GM18873 (cell line): ENCODE data around the gene ADAMTS2.
"Not testable (repeated sequence)": the region's sequence is repeated elsewhere in the genome, so short reads cannot be mapped to it uniquely, and the experiment has no call there.

Experiments used
- ATAC-seq: cut with Tn5 transposase; IDR thresholded peaks from one replicate; pipeline ENCODE4 v1.9.1; 2021; ENCODE audit warnings: mild to moderate bottlenecking, moderate library complexity, moderate number of reproducible peaks; ENCODE audit not compliant: unreplicated experiment, low FRiP score

The ADAMTS2 gene

DNA sequence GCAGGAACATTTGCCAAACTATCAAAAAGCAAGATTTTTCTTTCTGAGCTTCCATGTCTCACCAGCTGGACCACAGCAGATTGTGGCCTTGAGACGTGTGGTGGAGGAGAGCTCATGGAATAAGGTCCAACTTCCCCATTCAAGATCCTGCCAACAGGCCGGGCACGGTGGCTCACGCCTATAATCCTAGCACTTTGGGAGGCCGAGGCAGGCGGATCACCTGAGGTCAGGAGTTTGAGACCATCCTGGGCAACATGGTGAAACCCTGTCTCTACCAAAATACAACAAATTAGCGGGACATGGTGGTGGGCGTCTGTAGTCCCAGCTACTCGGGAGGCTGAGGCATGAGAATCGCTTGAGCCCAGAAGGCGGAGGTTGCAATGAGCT lies 59.5 kb downstream of the ADAMTS2 start:
- ATAC-seq, result not testable (repeated sequence)

DNA sequence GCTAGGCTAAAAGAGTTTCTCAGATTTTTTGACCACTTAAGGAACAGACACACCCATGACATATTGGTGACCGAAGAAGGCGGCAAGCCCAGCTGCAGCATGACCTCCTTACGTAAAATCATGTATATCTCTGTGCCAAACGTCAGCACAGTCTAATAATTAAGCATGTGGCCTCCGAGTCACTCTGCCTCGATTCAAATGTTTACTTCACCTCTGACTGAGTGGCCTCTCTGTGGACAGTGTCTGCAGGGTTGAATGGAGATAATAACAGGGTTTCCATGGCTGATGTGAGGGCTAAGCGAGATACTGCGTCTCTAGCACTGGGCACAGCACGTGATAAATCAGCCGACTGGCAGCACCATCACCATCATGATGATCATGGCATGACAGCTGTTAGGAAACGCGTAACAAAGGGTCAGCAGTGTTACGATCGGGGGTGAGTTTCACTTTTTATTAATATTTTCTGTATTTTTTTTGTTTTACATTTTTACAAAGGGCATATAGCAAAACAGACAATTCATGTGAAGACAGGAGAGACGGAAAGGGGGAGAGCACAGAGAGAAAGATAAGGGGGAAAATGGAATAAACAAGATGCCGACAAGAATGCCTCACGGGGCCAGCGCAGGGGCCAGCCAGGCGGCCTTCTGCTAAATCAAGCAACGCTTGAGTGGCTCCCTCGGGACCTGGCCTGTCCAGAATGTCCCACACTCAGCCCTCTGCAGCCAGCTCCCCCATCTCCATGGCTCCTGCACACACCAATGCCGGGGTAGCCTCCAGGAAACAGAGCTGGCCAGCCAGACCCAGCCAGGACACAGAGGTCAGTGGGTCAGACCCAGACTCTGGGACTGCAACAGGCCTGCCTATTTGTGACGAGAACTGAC lies 60.3 kb downstream of the ADAMTS2 start:
- no peak for ATAC-seq

- not testable (repeated sequence) for ATAC-seq
Measured at GRCh38 chr5:179283908-179284307, 61.4 kb downstream of the ADAMTS2 start.

- ATAC-seq, result no peak
Measured at GRCh38 chr5:179281694-179282093, 63.6 kb downstream of the ADAMTS2 start.

GRCh38 chr5:179280095-179280490 lies 65.2 kb downstream of the ADAMTS2 start:
- no peak for ATAC-seq

GRCh38 chr5:179279347-179280094 lies 65.7 kb downstream of the ADAMTS2 start:
- ATAC-seq, result no peak

- no peak for ATAC-seq
Measured at GRCh38 chr5:179278546-179278945, 66.7 kb downstream of the ADAMTS2 start.

GRCh38 chr5:179278119-179278518 lies 67.1 kb downstream of the ADAMTS2 start:
- ATAC-seq, result no peak

- no peak for ATAC-seq
Measured at GRCh38 chr5:179276838-179277395, 68.3 kb downstream of the ADAMTS2 start.

DNA sequence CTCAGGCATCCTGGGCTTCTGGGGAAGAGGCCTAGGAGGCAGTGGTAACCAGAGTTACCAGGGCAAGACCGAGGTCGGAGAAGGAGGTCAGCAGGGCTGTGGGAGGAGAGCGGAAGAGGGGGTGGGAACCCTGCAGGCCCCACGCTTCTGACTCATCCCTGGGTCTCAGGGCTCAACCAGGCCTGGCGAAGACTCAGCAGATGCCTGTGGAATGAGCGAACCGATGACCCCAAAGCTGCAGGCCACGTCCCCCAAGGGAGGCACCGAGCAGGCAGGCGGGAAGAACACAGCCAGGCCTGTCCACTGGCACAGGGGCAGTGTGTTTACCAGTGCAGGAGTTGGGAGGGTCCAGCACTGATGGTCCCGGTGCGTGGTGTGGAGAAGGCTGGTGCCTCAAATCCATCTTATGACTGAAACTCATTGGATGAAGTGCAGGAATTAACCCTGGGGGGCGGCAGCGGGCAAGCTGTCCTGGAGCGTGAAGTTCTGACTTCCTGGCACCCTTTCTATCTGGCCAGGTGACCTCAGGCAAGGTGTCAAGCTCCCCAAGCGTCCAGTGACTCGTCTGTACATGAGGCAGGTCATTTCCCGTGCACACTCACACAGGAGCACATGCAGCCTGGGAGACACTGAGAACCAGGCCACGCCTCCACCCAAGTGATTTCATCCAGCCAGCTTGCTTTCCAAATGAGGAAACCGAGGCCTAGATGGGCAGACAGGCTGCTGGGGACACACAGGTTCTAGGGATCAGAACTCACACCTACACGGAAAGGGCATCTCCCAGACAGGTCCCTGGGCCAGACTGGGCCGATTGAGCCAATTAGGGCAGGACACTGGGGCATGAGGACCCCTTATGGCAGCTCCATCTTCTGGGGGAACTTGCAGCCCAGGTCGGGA lies 69.1 kb downstream of the ADAMTS2 start:
- ATAC-seq, result no peak

GRCh38 chr5:179275381-179275878 lies 69.8 kb downstream of the ADAMTS2 start:
- no peak for ATAC-seq

DNA sequence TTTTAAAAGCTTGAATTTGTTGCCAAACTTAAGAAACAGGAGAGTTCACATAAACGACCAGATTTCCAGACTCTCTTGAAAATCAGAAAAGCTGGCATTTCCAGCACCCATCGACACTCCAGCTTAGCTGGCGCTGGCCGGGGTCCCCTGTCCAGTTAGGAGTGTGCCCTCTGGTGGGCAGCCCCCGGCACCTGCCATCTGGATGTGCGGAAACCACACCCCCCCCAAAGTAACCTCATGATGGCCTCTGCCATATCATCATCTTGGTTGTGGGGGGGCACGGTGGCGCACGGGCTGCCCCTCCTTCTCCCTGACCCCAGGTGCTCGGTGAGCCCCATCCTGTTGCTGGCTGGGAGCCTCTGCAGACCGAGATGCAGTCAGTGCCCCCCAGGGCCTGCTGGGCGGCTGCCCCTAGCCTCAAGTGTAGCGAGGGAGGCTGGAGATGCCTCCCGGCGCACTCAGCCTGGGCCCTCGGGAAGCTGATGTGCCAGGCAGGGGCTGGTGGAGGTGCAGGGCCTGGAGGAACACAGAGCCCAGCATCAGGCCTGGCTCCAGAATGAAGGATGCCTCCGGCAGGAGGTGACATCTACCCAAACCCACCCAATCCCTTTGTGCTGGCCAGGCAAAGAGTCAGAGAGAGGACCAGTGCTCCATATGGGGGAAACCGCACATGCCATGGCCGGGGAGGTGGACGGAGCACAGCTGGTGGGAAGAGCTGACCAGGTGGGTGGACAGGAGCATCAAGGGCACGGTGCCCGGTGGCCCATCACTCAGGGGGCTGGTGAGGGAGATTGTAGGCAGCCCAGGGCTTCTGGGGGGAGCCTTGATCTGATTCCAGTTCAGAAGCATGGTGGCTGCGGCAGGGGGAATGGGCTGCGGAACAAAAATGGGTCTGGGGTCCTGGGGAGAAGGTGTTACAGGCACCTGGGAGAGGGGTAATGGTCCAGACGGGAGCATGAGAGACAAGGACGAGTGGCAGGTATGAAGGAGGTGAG lies 70.6 kb downstream of the ADAMTS2 start:
- ATAC-seq, result no peak

DNA sequence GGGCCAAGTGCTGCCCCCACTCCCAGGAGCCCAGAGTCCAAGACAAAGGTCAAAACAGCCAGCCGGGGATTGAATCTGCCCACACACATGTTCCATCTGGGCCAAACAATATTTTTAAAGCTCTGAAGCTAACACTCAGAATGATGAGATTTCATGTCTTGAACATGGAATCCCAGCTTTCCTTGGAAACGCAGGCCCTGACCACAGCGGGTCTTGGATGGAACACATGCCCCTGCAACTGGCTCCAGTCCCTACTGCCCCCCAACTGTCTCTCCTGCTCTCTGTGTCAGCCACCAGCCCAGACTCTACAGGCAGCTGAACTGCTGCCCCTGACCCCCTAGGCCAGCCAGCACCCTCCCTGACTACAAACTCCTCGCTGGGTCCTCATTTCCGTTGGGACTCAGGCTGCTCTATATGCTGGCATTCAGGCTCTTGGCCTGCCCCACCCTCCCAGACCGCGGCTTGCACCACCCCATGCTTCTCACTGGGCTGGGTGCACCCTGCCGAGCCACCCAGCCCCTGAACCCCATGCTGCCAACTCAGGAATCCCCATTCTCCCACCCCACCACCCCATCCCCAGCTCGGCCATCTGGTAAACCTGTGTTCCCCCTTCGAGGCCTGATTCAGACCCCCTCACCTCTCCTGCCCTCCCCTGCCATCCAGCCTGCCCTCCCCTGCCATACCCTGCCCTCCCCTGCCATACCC lies 71.7 kb downstream of the ADAMTS2 start:
- ATAC-seq, result no peak

DNA sequence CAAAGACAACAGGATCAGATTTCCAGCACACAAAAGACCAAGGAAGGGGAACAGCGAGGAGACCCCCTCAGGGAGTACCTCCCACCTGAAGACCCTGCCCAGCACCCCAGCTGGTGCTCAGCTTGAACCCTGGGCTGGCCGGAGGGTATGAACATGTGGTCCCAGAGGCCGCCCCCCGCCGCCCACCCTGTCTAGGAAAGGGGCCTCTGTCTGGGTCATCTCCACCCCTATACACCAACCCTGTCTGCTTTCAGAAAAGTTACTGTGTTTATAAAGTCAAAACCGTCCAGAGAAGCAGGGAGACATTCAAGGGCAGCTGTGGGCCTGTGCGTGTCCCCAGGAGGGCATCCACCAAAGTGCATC lies 72.2 kb downstream of the ADAMTS2 start:
- no peak for ATAC-seq

DNA sequence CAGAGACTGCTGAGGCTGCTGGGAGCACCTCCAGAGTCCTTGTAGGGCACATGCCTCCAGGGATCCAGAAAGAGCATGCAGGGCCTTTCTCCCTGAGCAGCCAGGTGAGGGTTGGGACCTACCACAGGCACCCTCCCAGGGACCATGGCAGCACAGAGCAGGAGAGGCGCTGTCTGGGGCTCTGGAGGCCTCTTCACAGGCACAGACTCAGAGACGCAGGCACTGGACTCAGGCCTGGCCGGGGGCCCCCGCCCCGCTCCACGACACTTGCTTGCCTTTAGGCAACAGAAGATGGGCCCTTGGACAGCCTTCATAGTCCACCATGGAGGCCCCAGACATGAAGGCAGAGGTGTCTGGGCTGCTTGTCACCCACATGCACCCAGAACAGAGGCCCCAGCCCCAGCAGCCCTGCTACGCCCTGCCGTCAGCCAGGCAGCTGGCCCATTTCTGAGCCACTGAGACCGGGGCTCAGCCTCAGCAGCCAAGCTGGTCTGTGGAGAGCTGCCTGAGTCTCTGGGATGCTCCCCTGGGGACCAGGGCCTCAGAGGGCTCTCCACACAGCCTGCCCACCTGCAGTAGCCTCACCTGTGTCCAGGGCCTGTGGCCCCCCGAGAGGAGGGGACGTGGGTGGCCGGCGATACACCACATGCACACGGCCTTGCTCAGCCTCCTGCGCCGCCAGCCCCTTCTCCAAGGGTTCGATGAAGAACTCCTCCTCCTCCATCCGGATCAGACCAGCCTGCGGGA lies 72.8 kb downstream of the ADAMTS2 start:
- no peak for ATAC-seq

DNA sequence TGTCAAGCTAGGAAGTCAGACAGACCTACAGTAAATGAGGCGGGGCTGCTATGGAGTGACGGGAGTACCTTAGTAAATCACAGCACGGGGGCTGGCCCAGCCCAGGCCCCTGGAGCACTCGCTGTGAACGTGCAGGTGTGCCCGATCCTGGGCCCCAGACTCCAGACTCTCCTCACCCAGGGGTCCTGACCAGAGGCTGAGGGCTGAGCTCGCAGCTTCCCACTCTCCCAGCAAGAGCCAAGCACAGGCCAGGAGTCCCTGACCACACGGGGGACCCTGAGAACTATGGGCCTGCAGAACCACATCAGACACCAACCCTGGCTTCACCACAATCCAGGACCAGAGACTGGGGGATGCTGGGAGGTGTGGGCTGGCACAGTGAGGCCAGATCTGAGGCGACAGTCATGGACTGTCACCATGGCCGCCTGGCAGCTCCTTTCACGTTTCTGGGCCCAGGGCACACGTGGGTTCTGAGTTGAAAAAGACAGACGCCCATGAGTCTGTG lies 73.4 kb downstream of the ADAMTS2 start:
- no peak for ATAC-seq

DNA sequence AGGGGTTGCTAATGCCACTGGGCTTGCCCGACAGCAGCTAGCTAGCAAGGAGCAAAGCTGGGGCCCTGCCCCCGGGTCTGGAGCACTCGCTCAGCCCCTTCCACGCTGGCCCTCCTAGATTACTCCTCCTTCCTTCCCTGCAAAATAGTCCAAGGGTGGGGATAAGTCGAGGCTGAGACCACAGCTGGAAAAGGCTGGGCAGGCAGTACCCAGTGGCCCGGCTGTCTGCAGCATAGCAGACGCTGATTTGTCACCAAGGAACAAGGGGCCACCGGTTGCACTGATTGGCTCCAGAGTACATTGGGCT lies 73.9 kb downstream of the ADAMTS2 start:
- no peak for ATAC-seq
